Muscle of back (tissue), 11 donors: ENCODE data around the gene NBPF1. TPM values are rescaled to one million over a fixed set of nuclear protein-coding genes. Genes with fewer than 3 reads are reported as not detected.
"Not testable (repeated sequence)": the region's sequence is repeated elsewhere in the genome, so short reads cannot be mapped to it uniquely, and the experiment has no call there.

Source experiments
- DNase-seq, 3 donors: peaks; one replicate each; pipeline versions ENCODE4 v3.0.0 to v3.0.0-alpha.2; 2013
- polyA plus RNA-seq, 10 donors: library from polyadenylated mRNA; unstranded; fragments of 120-200 nt; gene quantifications; one replicate each; pipeline ENCODE4 v1.2.1, GENCODE V29; 2013; ENCODE audit not compliant: insufficient read length in 10 of 10

Gene NBPF1
- polyA plus RNA-seq, 10 donors, result 93.1 to 163 (median 119) TPM

GRCh38 chr1:16559688-16560087 lies 53.7 kb downstream of the NBPF1 start:
- DNase-seq, result not testable (repeated sequence)

GRCh38 chr1:16557034-16557433 lies 56.3 kb downstream of the NBPF1 start:
- not testable (repeated sequence) for DNase-seq

- DNase-seq, result not testable (repeated sequence)
Measured at GRCh38 chr1:16553244-16553643, 60.1 kb downstream of the NBPF1 start.

DNA sequence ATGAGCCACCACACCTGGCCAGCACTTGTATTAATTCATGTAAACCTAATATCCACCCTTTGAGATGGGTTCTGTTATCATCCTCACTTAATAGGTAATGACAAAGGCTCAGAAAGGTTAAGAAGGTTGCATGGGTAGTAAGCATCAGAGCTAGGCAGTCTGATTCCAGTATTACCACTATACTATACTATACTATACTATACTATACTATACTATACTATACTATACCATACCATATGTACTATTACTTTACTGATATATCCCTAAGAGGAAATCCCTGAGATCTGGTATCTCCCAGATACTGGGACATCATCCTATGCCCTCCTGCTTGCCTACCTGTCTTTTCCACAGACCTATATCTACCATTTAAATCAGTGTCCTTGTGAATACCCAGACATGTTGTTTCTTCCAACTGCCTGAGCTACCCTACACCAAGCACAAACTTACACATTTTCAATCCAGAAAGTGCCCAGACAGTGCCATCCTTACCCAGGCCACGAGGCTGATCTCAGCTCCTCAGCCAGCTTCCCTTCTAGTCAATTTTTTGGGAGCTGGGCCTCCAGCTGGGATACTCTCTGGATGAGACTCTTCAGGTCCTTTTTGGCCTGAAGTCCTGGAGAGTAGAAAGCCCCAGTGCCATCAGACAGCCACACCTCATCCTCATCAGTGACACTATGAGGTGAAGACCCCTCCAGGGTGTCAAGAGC lies 63.0 kb downstream of the NBPF1 start:
- not testable (repeated sequence) for DNase-seq

GRCh38 chr1:16549545-16549944 lies 63.8 kb downstream of the NBPF1 start:
- not testable (repeated sequence) for DNase-seq

DNA sequence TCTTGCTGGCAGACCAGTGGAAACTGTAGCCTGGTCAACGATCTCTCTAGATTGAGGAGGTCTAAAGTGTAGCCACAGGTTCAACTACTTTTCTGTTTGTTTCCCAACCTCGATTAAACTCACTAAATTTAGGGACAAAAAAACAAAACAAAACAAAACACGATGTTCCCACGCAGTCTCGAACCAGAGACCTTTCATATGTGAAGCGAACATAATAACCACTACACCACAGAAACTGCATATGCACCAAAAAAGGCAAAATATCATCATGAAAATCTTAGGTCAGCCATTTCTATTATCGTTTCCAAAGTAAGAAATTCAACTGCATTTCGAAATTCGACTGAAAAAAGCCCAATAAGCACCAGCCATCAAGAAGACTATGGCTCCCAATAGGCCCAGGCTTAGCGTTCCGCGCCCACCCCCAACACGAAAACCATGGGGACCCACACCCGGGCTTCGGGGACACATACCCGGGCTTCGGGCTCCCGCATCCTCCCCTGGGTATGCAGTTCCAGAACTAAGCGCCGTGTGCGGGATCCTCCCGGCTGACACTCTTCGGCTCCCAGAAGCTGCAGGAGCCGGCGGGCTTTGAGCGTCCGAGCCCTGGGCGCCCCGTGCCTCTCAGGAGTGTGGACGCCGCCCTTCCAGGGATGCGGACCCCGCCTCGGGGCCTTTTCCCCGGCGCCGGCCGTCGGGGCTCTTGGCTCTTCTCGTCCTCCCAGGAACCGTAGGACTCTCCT lies 65.7 kb downstream of the NBPF1 start:
- not testable (repeated sequence) for DNase-seq

DNA sequence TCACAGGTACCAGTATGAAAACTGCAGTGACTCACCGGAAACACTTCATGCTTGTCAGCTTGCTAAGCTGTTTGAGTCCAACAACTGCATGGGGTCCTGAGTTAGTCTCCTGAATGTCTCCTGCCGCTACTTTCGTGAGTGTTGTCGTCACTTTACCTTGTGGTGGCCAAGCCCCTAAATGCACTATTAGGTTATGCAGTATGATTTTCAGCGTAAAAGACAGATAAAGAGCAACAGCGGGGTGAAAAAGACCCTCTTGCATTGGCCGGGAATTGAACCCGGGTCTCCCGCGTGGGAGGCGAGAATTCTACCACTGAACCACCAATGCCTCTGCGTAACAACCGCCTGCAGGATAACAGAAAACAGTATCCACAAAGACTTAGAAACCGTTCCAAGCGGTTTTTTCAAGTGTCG lies 67.7 kb downstream of the NBPF1 start:
- peak in 2 of 3 donors; percentile 13 to 33 for DNase-seq

DNA sequence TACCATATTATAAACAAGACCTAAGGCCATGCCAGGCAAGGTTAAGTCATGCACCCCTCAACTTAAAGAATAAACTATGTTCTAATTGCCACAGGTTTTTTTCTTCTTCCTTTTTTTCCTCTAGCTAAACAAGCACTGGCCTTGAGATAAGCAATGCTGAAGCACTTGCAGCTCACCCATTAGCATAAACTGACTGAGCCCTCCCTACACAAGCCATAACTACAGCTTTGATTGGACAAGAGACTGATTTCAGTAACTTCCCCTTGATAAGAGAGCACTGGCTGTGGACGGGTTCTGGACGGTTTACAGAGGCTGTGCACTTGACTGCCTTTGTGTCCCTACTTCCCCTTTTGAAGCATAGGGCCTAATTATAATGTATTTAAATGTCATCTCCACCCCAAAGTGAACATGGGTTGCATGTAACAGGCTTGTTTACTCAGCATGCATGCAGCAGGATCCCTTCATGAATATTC lies 72.9 kb downstream of the NBPF1 start:
- not testable (repeated sequence) for DNase-seq

DNA sequence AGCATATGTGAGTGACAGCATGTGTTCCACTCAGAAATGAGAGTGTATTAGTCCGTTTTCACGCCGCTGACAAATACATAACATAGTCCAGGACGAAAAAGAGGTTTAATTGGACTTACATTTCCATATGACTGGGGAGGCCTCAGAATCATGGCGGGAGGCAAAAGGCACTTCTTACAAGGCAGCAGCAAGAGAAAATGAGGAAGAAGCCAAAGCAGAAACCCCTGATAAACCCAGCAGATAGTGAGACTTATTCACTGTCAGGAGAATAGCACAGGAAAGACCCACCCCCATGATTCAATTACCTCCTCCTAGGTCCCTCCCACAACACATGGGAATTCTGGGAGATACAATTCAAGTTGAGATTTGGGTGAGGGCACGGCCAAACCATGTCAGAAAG lies 75.8 kb downstream of the NBPF1 start:
- DNase-seq, result not testable (repeated sequence)

- not testable (repeated sequence) for DNase-seq
Measured at GRCh38 chr1:16536796-16537195, 76.6 kb downstream of the NBPF1 start.

DNA sequence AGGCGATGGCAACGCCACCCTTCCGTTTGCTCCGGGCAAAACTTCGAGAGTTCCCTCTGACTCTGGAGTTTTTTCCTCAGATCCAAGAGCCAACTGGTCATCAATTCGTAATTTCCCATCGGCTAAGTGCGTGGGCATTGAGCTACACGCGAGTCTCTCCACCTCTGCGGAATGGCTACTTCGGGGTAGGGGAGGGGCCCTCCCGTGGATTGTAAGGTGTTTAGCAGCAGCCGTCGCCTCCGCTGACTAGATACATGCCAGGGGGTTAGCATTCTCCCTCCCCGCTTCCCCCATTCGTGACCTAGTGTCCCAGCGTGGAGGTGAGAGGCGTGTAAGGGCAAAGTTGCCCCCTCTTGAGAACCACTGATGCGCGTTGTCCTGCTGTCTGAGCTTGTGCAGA lies 77.5 kb downstream of the NBPF1 start:
- DNase-seq, result not testable (repeated sequence)

DNA sequence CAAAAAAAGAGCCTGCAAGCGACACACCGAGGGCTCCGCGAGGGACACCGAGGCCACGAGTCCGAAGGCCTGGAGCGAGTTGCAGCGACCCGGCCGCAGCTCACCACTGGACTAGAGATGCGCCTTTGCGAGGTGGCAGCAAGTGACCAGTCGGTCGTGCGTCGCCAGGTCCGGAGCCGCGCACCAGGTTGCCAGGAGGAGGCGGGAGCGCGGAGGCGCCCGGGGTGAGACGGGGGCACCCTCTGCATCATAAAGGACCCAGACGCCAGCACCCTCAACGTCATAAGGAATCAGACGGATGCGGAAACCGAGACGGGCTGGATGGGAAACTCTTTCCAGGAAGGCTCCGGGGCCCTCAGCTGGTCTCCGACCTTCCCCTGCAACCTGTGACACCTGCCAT lies 77.9 kb downstream of the NBPF1 start:
- DNase-seq, result not testable (repeated sequence)

DNA sequence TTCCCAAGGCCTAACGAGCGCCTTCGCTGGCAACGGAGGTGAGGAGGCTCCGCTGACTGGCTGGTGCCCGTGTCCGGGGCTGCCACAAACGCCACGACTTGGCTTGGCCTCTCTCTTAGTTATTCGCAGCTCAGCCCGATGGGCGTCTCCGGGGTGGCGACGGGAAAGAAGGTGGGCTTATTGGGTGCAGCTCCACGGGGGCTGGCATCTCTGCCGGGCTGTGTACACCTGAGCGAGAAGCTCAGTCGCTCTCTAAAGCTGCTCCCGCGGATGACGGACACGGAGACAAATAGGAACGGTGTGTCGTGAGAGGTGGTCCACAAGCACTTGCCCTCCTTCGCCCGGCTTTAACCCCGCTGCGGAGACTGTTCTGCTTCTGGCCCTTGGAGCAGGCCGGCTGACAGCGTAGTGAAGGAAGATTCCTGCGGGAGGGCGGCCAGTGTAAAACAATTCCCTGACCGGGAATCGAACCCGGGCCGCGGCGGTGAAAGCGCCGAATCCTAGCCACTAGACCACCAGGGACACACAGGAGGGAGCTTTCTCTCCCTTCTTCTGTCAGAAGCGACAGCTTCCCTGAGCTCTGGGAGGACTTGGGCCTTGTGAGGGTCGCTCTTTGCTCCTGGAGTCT lies 78.4 kb downstream of the NBPF1 start:
- peak in 2 of 3 donors; percentile 45 to 48 for DNase-seq

DNA sequence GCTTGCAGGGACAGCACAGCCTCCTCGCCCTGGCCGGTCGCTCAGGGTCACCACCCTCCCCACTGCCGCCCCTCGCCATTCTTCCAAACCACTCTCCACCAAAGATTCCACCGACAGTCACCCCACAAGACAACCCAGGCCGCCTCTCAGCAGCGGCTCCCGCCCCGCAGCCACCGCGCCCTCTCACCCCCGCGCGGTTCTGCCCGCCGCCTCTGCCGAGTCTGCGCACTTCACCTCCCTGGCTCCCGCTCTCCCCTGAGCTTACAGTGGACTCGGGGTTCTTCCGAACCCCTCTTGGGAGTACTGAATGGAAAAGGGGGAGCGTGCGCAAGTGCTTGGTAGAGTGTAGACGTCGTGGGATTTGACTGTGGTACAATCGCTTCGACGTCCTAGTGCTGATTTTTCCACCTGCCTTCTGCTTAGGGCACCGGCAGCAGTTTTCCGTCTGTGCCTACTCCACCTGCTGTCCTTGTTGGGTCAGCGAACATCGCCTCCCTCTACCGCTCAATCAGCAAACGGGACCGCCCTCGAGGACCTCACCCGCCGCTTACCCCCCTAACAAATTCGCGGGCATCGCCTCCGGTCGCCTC lies 79.0 kb downstream of the NBPF1 start:
- peak in 1 of 3 donors; percentile 20 for DNase-seq

DNA sequence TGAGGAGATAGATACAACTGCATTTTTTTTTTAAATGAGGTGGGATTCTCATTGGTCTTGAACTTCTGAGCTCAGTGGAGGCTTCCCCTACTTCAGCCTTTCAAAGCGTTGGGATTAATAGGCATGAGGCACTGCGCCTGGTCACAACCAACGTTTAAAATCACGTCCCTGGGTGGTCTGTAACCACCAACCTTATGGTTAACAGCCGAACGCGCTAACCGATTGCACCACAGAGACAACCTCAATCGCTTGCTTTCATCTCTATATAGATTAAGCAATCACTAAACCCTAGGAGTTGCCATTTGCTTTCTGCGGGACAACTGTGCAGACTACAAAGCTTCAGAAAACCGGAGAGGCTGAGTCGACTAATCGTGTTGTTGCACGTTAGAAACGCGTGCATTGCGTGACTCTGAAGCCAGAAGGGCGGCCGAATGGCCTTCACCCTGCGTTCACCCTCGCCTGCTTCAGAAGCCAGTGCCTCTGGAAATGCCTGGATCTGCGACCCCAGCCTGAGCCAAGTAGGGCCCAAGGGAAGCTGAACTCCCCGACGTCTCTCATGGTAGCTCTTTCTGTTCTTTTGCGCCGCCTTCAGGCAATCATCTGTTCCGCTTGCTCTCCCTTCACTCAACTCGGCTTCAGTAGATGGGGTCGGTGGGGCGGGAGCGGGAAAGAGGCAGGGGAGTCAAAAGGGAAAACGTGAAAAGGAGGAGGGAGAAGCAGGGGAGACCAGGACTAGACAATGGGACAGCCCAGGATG lies 81.0 kb downstream of the NBPF1 start:
- DNase-seq, result peak in 1 of 3 donors; percentile 27

GRCh38 chr1:16528338-16528737 lies 85.0 kb downstream of the NBPF1 start:
- DNase-seq, result not testable (repeated sequence)

GRCh38 chr1:16525769-16526168 lies 87.6 kb downstream of the NBPF1 start:
- DNase-seq, result peak in 1 of 3 donors; percentile 5

- DNase-seq, result not testable (repeated sequence)
Measured at GRCh38 chr1:16521679-16522078, 91.7 kb downstream of the NBPF1 start.

DNA sequence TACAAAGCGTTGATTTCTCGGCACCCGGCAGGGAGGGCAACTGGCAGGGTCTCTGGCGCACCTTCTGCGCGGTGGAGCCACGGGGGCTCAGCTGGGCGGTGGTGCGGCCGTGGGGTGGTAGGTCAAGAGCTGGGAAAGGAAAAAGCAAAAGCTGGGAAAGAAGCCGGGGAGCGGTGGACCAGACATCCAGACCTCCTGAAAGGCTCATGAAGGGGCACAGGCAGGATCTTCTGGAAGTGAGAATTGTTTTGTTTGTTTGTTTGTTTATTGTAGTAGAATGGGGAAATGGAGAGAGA lies 92.1 kb downstream of the NBPF1 start:
- no peak for DNase-seq

DNA sequence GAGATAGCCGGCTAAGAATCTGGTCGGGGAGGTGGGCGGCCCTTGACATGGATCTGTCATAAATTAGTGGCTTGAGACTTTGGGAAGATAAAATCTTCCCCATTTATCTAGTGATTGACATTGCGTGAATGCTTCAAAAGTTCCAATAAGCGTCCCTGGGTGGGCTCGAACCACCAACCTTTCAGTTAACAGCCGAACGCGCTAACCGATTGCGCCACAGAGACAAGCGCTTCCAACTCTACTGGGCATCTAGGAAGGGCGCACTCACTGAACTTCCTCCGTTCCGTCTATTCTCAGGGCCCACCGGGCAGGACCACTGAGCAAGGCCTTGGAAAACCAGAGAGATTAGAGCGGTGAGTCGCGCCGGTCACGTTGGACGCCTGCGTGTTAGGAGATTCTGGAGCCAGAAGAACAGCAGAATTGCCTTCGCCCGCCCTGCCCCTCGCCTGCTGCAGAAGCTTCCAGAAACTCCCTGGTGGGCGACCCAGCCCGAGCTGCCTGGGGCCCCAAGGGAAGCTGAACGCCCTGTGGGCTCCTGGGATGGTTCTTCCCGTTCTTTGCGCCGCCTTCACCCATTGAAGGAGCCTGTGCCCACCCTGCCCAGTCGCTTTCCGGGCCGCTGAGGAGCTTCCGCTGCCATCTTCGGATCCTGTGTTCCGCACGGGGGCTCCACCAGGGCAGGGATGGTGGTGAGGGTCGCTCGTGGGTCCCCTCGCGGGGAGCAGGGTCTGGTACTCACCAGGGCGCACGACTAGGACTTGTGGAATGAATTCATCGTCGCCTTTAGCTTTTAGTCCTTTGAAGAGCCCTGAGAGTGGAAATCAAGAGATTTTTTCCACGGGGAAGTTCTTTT lies 92.7 kb downstream of the NBPF1 start:
- DNase-seq, result peak in 1 of 3 donors; percentile 43
